ENCODE measurements around the gene CMIP.

The CMIP gene

GRCh38 chr16:81532491-81533174 lies 88.0 kb downstream of the CMIP start:
- no peak for DNase-seq (ENCODE audit: low read depth in 2 of 2)

- DNase-seq (ENCODE audit: low read depth in 2 of 2): no peak
These were observed 88.5 kb downstream of the CMIP start for GRCh38 chr16:81533175-81533507.

- no peak for DNase-seq (ENCODE audit: low read depth in 2 of 2)
These were observed 91.2 kb downstream of the CMIP start for GRCh38 chr16:81535679-81536360.

GRCh38 chr16:81536648-81537047 lies 92.0 kb downstream of the CMIP start:
- DNase-seq (ENCODE audit: low read depth in 2 of 2): no peak

GRCh38 chr16:81537721-81538561 lies 93.3 kb downstream of the CMIP start:
- DNase-seq (ENCODE audit: low read depth in 2 of 2): no peak

GRCh38 chr16:81539009-81539758 lies 94.6 kb downstream of the CMIP start:
- no peak for DNase-seq (ENCODE audit: low read depth in 2 of 2)

GRCh38 chr16:81539759-81540472 lies 95.3 kb downstream of the CMIP start:
- no peak for DNase-seq (ENCODE audit: low read depth in 2 of 2)

GRCh38 chr16:81541314-81541713 lies 96.7 kb downstream of the CMIP start:
- no peak for DNase-seq (ENCODE audit: low read depth in 2 of 2)

GRCh38 chr16:81542609-81543570 lies 98.3 kb downstream of the CMIP start:
- no peak for DNase-seq (ENCODE audit: low read depth in 2 of 2)

GRCh38 chr16:81543571-81543970 lies 99.0 kb downstream of the CMIP start:
- DNase-seq (ENCODE audit: low read depth in 2 of 2): no peak

GRCh38 chr16:81544261-81544660 lies 99.7 kb downstream of the CMIP start:
- no peak for DNase-seq (ENCODE audit: low read depth in 2 of 2)

GRCh38 chr16:81544700-81545271 lies 100.2 kb downstream of the CMIP start:
- no peak for DNase-seq (ENCODE audit: low read depth in 2 of 2)

- no peak for DNase-seq (ENCODE audit: low read depth in 2 of 2)
These were observed 101.1 kb downstream of the CMIP start for GRCh38 chr16:81545470-81546250.

- no peak for DNase-seq (ENCODE audit: low read depth in 2 of 2)
These were observed 102.2 kb downstream of the CMIP start for GRCh38 chr16:81546781-81547180.

- DNase-seq (ENCODE audit: low read depth in 2 of 2): no peak
These were observed 102.8 kb downstream of the CMIP start for GRCh38 chr16:81547194-81547938.

GRCh38 chr16:81547939-81548216 lies 103.3 kb downstream of the CMIP start:
- DNase-seq (ENCODE audit: low read depth in 2 of 2): no peak

GRCh38 chr16:81548551-81548875 lies 103.9 kb downstream of the CMIP start:
- no peak for DNase-seq (ENCODE audit: low read depth in 2 of 2)

GRCh38 chr16:81548876-81549546 lies 104.4 kb downstream of the CMIP start:
- no peak for DNase-seq (ENCODE audit: low read depth in 2 of 2)

Measured in stimulated activated CD8-positive, alpha-beta memory T cell treated with anti-CD3 and anti-CD28 coated beads, Interleukin-15, amount 100 ng/mL, for 48 hours (primary cell).